G401 (cell line): ENCODE measurements around the gene TBC1D1. TPM values are rescaled to one million over a fixed set of nuclear protein-coding genes. Genes with fewer than 3 reads are reported as not detected.

Experiments
- DNase-seq: peaks from one replicate; pipeline ENCODE4 v3.0.0-alpha.2; 2015; ENCODE audit warnings: low spot score
- in situ Hi-C: cut with HindIII; loops from 2 replicates; pipeline ENCODE4 v1.10.0; 2016; ENCODE audit warnings: low sequenced_read_pairs, mixed read lengths
- total RNA-seq: library from RNA; depleted of rRNA; stranded (reverse); fragments of >200 nt; shearing (Covaris generic); gene quantifications from 2 replicates; pipeline ENCODE4 v1.2.3, GENCODE V29; 2014

Gene TBC1D1
- total RNA-seq, 1 experiment from 2014 or later = 85.5 TPM

GRCh38 chr4:37980246-37980645 lies 89.4 kb downstream of the TBC1D1 start:
- in situ Hi-C loops = no loop called here
- DNase-seq = no peak

DNA sequence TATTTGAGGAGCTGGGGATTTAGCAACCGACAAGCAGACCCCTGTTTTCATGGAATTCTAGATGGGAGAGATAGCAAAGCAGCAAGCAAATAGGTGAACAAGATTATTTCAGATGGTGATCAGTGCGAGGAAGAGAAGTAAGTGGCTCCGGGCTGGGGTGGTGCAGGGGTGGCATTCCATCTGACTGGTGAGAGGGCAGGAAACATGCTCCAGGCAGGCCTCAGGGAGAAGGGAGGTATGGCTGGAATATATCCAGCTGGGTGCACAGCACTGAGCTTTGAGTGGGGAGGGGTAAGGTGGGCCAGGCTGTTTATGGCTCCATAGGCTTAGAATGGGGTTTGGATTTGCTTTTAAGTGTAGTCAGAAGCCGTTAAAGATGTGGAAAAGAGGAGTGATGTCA lies 90.5 kb downstream of the TBC1D1 start:
- in situ Hi-C loops = no loop called here
- DNase-seq = no peak

GRCh38 chr4:37981844-37982720 lies 91.2 kb downstream of the TBC1D1 start:
- DNase-seq = no peak
- in situ Hi-C loops = no loop called here

GRCh38 chr4:37982736-37983135 lies 91.9 kb downstream of the TBC1D1 start:
- DNase-seq = no peak
- in situ Hi-C loops = no loop called here

DNA sequence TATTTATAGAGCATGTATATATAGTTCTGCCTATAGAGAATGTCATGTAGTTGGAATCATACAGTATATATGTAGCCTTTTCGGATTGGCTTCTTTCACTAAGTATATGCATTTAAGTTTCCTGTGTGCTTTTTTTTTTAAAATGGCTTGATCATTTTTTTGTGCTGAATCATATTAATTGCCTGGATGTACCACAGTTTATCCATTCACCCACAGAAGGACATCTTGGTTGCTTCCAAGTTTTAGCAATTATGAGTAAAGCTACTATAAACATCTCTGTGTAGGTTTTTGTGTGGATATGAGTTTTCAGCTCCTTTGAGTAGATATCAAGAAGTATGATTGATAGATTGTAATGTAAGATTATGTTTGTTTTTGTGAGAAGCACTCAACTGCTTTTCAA lies 93.1 kb downstream of the TBC1D1 start:
- DNase-seq = no peak
- in situ Hi-C loops = no loop called here

DNA sequence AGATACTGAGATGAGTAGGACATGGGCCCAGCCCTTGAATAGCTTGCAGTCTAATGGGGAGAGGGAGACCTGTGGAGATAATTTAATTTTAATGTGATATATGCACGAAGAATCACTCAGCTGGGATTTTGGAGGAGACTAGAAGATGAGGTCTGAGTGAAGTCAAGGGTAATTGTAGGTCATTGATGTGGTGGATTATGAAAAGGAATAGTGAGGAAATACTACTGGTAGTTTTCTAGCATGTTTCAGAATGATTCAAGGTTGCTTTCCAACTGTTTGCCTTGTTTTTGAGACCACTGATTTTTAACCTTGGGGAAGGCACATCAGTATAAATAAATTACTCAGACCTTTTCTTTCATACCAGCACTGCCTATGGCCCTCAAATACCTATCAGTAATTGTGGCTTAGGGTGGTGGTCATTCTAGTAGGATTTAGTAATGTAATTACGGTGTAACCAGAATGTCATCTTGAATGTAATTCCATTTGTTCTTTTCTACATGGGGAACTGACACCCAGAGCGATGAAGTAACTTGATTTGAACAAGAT lies 94.9 kb downstream of the TBC1D1 start:
- in situ Hi-C loops = no loop called here
- DNase-seq = no peak

DNA sequence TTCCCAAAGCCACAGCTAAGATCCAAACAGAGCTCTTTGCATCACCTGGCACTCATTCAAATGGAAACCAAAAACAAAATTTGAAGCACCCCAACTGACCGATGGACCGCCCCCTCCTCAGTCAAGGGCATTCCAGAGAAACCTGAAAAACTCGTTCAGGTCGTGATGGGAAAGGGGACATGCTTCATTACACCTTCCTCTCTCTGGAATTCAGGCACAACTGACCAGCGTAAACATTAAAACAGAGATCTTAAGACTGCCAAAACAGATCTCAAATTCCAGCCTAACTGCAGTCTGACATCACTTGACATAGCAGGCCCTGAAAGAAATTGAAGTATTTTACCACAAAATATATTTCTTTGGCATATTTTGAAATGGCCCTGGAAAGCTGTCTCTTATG lies 97.8 kb downstream of the TBC1D1 start:
- DNase-seq = no peak
- in situ Hi-C loops = no loop called here

- in situ Hi-C loops = no loop called here
- DNase-seq = no peak
These were observed 98.7 kb downstream of the TBC1D1 start for GRCh38 chr4:37989398-37990260.

- in situ Hi-C loops = no loop called here
- DNase-seq = no peak
These were observed 99.9 kb downstream of the TBC1D1 start for GRCh38 chr4:37990731-37991245.

- in situ Hi-C loops = no loop called here
- DNase-seq = no peak
These were observed 100.9 kb downstream of the TBC1D1 start for GRCh38 chr4:37991623-37992410.

DNA sequence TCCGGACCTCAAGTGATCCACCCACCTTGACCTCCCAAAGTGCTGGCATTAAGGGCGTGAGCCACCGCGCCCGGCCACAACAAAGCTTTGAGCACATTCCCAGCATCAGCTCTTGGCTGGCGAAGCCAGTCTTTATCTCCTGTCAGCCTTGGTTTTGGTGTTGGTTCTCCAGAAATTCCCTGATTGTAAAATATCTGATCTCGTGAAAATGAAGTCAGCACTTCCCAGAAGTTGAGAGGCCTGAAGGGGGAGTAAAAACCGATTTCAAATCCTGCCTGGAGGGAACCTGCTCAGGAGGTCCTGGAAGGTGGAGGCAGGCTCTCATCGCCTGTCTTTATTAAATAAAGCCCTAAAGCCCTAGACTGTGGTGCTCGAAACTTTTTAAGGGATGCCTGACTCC lies 102.9 kb downstream of the TBC1D1 start:
- DNase-seq = no peak
- in situ Hi-C loops = no loop called here

GRCh38 chr4:37994569-37994968 lies 103.7 kb downstream of the TBC1D1 start:
- DNase-seq = no peak
- in situ Hi-C loops = no loop called here

GRCh38 chr4:37995299-37995821 lies 104.5 kb downstream of the TBC1D1 start:
- DNase-seq = no peak
- in situ Hi-C loops = no loop called here

DNA sequence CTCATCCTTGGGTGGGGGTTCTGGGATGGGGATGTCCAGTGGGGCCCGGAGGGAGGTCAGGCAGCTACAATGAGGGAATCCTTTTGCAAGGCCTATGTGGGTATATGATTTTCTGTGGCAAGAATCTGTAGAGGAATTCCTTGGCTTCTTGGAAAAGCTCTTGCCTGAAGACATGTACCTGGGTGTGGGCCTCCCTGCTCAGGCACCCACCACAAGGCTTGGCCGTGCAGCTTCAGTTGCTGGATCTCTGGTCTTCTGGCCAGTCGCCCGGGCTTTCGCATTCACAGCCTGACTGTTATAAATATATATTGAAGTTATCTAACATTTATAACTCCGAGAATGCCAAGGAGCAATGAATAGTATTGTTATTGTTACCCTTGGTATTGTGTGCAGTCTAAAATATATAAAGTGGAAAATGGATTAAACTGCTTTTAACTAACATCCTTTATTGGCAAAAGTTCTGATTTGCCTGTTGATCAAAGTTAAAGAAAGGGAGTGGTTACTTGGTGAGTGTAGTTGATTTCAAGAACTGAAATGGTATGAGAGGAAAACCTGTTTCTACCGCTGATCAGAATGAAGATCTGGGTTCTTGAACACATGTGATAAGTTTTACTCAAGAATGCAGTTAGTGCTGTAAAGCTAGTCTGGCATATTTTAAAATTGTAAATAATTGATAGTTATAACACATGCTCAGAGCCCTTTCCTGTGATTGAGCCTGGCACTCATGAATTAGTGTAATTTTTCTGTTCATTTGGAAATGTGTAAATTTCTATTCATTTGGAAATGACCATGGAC lies 105.3 kb downstream of the TBC1D1 start:
- no peak for DNase-seq

GRCh38 chr4:37998226-37998625 lies 107.3 kb downstream of the TBC1D1 start:
- in situ Hi-C loops = no loop called here
- DNase-seq = no peak

More for the DNA sequence above, 105.3 kb downstream of the TBC1D1 start:
- in situ Hi-C loops = no loop called here

DNA sequence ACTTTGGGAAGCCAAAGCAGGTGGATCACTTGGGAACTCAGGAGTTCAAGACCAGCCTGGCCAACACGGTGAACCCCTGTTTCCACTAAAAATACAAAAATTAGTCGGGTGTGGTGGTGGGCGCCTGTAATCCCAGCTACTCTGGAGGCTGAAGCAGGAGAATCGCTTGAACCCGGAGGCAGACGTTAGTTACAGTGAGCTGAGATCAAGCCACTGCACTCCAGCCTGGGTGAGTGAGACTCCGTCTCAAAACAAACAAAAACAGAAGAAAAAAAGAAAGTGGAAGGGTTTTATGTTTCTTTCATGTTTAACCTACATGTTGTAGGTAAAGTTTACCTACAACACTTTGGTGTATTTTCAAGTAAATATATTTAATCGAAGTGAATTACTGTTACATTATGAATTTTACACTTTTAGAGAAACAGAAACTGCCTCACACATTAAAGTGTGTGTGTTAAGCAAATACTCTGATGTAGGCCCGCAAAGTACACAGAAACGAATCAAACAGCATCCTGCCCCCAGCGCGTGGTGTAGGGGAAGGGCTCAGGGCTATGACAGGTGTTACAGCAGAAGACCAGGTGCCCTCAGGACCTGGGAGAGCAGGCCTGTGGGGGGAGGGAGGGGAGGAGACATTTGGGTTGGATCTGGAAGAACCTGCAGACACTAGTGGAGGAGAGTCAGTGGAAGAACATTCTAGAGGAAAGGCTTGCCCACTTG lies 108.3 kb downstream of the TBC1D1 start:
- DNase-seq = no peak
- in situ Hi-C loops = no loop called here

GRCh38 chr4:37999965-38000364 lies 109.1 kb downstream of the TBC1D1 start:
- no peak for DNase-seq
- in situ Hi-C loops = no loop called here
